Omental fat pad (tissue), 4 donors: ENCODE measurements around the gene TEC. TPM values are rescaled to one million over a fixed set of nuclear protein-coding genes. Genes with fewer than 3 reads are reported as not detected.
A peak's percentile ranks its signal among the peaks of the same experiment; 100 is the strongest.

ENCODE experiments used
- ATAC-seq: fragments of 150-250 bp; one replicate; pipeline ENCODE4 v1.9.1; 2016; ENCODE audit warnings: mild to moderate bottlenecking, moderate library complexity; ENCODE audit not compliant: low FRiP score
- DNase-seq: peaks from one replicate; pipeline ENCODE4 v3.0.0-alpha.2; 2019; ENCODE audit warnings: low spot score
- total RNA-seq, 4 donors: library from RNA; depleted of rRNA; stranded (reverse); fragments of >200 nt; gene quantifications; one replicate each; pipeline ENCODE4 v1.1.0, GENCODE V29; 2016
- TF ChIP-seq, protein P1 (sequence below), 3 donors: fragments of 450-650 bp; IDR thresholded peaks; one replicate each; pipeline ENCODE4 v1.5.1; 2016 to 2017; ENCODE audit warnings: antibody characterized with exemption in 3 of 3, mild to moderate bottlenecking in 3 of 3, moderate library complexity in 2 of 3

The TEC gene
- total RNA-seq, 4 donors from 2014 or later, result 2.6 to 4.8 (median 3.9) TPM

DNA sequence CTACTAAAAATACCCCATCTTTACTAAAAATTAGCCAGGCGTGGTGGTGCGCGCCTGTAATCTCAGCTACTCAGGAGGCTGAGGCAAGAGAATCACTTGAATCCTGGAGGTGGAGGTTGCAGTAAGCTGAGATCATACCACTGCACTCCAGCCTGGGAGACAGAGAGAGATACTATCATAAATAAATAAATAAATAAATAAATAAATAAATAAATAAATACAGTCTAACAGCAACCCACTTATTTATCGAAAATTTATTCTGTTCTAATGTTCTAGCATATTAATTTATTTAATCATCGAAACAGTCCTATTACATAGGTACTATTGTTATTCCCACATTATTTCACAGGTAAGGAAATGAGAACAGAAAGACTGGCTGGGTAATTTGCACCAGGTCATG lies 117.4 kb downstream of the TEC start:
- DNase-seq (no peak), ATAC-seq (no peak)
- TF ChIP-seq, protein P1, sequence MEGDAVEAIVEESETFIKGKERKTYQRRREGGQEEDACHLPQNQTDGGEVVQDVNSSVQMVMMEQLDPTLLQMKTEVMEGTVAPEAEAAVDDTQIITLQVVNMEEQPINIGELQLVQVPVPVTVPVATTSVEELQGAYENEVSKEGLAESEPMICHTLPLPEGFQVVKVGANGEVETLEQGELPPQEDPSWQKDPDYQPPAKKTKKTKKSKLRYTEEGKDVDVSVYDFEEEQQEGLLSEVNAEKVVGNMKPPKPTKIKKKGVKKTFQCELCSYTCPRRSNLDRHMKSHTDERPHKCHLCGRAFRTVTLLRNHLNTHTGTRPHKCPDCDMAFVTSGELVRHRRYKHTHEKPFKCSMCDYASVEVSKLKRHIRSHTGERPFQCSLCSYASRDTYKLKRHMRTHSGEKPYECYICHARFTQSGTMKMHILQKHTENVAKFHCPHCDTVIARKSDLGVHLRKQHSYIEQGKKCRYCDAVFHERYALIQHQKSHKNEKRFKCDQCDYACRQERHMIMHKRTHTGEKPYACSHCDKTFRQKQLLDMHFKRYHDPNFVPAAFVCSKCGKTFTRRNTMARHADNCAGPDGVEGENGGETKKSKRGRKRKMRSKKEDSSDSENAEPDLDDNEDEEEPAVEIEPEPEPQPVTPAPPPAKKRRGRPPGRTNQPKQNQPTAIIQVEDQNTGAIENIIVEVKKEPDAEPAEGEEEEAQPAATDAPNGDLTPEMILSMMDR (IDR thresholded peaks at IDR 0.05), result no peak

DNA sequence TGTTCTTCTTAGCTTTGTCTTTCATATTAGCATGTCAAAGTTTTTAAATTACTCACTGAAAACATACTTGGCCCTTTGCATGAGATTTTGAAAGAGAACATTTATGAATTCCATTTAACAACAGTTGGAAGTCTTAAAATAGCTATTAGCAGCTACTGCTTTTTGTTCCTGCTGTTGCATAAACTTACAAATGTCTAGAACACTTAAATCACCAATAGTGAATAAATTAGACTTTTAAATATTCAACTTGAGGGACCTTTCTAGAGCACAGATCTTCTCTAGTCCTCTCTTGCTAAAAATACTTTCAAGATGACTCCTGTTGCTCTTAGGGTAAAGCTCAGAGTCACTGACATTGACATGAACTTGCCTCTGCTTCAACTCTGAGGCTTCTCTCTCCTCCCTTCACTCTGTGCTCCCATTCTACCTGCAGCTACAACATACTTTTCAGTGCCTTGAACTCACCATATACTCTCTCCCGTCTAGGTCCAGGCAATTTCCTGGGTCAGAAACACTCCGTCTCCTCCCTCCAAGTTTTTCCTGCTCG lies 119.7 kb downstream of the TEC start:
- ATAC-seq (no peak), DNase-seq (no peak)
- TF ChIP-seq, protein P1 (IDR thresholded peaks at IDR 0.05), result no peak

DNA sequence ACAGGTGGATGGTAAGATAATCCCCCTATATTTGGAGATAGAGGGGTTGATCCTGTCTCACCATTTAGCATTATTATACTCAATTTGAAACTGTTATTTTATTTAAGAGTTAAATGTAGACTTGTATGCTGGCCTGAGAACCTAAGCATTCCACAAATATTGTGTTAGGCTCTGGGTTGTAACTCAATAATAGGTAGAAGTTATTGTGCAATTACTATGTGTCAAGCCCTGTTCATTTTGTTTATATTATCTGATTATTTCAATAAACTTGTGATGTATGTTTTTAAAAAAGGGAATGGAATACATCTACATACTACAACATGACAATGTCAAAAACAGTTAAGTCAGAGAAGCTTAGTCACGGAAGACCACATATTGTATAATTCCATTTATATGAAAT lies 122.0 kb downstream of the TEC start:
- DNase-seq, result no peak
- ATAC-seq, result no peak
- TF ChIP-seq, protein P1 (IDR thresholded peaks at IDR 0.05), result no peak

DNA sequence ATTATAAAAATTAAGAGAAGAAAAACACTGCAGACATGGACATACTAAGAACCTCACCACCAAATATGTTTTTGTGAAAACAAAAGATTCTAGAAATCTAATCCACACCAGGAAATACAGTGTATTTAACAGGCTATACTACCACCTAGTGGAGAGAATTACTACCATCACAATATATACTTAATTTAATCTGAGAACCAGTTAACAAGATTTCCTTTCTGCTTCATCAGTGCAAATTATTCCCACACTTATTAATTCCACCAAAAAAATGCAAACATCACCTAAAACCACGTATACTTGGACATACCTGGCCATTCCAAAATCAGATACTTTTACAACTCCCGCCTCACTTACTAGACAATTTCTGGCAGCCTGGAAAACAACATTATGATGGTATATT lies 128.6 kb downstream of the TEC start:
- TF ChIP-seq, protein P1 (IDR thresholded peaks at IDR 0.05), result no peak
- DNase-seq (no peak), ATAC-seq (peak; percentile 60)

DNA sequence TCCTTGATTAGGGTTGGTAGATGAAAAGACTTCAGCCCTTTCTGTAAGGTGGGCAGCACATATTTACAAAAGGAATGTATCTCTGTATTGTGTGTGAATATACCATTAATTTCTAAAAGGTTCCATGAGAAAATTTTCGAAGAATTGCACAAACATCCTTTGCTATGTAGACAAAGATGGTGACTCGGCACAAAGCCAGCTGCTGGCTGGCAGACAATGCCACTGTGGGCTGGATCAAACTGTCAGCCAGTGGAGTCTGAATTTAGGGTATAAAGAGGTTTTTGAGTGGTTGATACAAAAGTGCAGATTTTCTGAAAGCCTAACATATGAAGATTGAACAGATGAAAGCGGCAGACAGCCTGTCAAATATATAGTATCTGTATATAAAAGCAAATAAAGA lies 129.9 kb downstream of the TEC start:
- ATAC-seq, result no peak
- TF ChIP-seq, protein P1 (IDR thresholded peaks at IDR 0.05), result no peak
- DNase-seq, result no peak

DNA sequence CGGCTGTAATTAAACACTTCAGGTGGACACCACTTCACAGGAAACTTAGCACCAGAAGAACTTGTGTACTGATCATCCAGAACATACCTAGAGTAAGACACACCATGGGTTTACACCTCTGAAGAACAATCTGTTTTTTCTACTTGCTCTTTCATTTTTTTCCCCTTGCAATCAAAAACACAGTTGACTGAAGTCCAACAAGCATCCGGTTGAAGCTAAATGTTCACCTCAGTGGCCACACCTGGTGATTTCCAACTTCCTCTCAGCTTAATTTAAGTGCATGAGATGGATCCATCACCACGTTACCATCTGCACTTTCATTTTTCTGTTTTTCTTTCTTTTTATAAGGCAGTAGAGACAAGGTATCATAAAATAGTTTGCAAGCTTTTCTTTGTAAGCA lies 130.7 kb downstream of the TEC start:
- ATAC-seq, result no peak
- TF ChIP-seq, protein P1 (IDR thresholded peaks at IDR 0.05), result no peak
- no peak for DNase-seq

DNA sequence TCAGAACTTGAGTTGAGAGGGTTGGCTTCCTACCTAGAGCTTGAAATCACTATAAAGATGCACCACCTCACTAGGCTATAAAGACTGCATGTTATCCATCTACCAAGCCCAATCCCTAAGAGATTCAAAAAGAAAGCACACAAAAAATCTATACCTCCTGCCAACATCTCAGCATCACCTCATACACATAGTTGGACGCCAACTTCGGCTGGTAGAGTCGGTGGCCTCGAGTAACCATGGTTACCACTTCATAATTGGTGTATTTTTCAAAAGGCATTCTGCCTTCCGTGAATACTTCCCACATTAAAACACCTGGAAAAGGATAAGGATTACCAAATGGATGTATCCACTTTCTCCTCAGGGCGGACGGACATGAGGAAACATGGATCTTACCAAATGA lies 131.1 kb downstream of the TEC start:
- DNase-seq (no peak), ATAC-seq (no peak)
- TF ChIP-seq, protein P1 (IDR thresholded peaks at IDR 0.05), result no peak
